Mammary epithelial cell (primary cell): ENCODE results near the gene UBE2Q1.

ENCODE experiments used
- CTCF ChIP-seq, 2 donors: IDR thresholded peaks in 1 of 2; conservative IDR thresholded peaks in 1 of 2; 2 replicates each; pipeline ENCODE4 v1.5.1; 2011 to 2012; ENCODE audit warnings: inconsistent platforms in 2 of 2, low read length in 2 of 2, mild to moderate bottlenecking in 2 of 2, control low read depth in 1 of 2, low read depth in 1 of 2; ENCODE audit not compliant: insufficient read depth in 1 of 2; ENCODE audit errors: extremely low read depth in 1 of 2
- EZH2 ChIP-seq: IDR thresholded peaks from 2 replicates; pipeline ENCODE4 v1.6.1; 2012; ENCODE audit warnings: low read length, inconsistent platforms, borderline replicate concordance

- TF ChIP-seq CTCF (conservative IDR thresholded peaks at IDR 0.05 in 1 of 2, IDR thresholded peaks at IDR 0.05 in 1 of 2; ENCODE audit: extremely low read depth in 1 of 2, insufficient read depth in 1 of 2, low read depth in 1 of 2, low read length in 2 of 2) (no peak), EZH2 (no peak)
Observed at GRCh38 chr1:154549202-154549770, 9.2 kb downstream of the UBE2Q1 start.
